GM21619 (cell line): ENCODE data around the gene CCDC150.
"Not testable (repeated sequence)": the region's sequence is repeated elsewhere in the genome, so short reads cannot be mapped to it uniquely, and the experiment has no call there.

ENCODE experiments used
- ATAC-seq: cut with Tn5 transposase; IDR thresholded peaks from one replicate; pipeline ENCODE4 v1.9.1; 2021; ENCODE audit not compliant: unreplicated experiment

The CCDC150 gene

GRCh38 chr2:196703695-196704094, 64.2 kb downstream of the CCDC150 start:
- ATAC-seq: no peak

GRCh38 chr2:196710056-196710455, 70.5 kb downstream of the CCDC150 start:
- not testable (repeated sequence) for ATAC-seq

DNA sequence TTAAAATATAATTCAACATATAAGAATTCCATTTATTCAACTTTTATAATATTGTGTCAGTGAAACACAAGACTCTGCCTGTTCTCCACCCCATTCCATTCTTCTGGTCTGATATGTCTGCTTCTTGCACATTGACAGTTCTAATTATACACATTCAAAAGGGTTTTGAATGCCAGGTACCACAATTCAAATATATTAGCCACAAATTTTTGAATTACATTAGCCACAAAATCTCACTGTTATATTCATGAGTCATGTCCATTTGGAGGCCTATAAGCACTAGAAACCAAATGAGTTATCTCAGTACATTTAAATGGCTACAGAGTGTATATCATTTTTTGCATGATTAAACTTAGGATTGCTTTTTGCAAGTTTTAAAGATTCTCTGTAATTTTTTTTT, 72.1 kb downstream of the CCDC150 start:
- no peak for ATAC-seq

DNA sequence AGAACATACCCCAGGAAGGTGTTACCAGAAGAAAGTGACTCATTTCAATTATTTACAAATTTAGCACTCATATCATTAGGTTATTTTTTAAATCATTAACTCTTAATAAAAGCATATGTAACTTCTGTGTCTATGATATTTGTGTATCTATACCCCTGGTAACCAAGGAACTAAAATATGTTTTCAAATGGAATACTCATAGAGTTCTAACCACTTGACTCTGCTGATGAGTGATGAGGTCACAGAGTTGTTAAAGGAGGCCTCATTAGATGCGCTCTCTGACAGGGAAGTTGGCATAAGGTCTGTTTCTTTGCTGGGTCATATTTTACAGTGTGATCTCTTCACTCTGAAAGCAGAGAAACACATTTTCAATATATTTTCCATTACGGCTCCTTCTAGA, 73.4 kb downstream of the CCDC150 start:
- ATAC-seq: no peak

DNA sequence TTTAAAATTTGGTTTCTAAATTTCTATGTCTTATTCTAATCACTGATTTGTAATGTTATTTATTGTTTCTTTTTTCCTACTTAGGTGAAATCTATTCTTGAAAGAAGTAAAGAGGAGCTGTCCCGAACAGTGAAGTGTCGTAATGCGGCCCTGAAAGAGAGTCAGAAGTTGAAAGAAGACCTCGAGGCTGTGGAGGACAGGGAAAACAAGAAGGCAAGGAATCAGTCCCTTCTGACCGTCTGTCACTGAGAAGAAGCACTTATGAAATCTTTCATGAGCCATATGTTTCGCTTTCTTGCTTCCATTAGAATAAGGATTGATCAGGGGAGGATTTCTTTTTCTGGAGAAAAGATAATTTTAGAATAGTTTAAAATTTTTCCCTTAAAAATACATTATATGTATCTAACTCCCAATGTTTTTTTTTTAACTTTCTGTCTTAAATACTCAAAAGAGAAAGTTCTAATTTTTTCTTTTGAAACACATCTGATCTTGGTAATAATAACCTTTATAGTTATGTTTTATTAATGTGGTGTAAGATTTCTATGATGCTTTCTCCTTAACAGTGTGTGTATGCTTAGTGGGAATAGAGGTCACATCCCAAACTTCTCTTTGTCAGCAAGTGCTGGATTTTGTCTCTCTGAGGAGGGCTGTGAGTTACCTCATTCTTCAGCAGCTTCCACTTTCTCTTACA, 79.0 kb downstream of the CCDC150 start:
- no peak for ATAC-seq

GRCh38 chr2:196719110-196719872, 79.8 kb downstream of the CCDC150 start:
- ATAC-seq: peak; percentile 83

DNA sequence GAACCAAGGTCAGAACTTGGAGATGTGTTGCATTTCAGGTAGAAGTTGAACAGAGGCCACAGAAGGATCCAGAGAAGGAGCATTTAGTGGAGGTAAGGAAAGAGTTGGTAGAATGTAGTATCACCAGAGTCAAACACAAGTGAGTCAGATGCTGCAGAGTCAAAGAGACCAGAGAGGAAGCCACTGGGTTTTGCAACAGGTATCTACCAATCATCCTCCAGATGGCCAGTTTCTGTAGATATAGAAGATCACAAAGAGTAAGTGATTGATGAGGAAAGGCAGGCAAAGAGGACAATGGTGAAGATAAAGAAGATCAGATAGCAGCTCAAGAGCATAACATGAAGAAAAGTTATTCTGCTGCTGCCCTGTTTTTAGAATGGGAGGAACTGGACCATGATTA, 84.1 kb downstream of the CCDC150 start:
- ATAC-seq: no peak

GRCh38 chr2:196725218-196725617, 85.7 kb downstream of the CCDC150 start:
- no peak for ATAC-seq

DNA sequence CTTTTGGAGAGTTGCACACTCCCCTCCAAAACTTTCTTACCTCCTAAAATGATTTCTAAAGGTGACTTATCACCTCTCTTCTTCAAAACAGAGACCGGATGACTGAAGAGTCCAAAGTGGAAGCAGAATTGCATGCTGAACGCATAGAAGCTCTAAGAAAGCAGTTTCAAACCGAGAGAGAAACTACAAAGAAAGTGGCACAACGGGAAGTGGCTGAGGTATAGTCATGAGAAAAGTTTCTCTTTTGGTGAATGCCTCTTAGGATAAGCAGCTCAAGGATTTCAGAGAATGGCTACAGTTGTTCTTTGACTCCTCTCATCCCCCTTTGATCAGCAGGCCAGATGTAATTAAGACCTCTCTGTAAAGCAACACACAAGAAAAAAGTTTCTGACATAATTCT, 86.4 kb downstream of the CCDC150 start:
- ATAC-seq: no peak

GRCh38 chr2:196729418-196729817, 89.9 kb downstream of the CCDC150 start:
- ATAC-seq: no peak

DNA sequence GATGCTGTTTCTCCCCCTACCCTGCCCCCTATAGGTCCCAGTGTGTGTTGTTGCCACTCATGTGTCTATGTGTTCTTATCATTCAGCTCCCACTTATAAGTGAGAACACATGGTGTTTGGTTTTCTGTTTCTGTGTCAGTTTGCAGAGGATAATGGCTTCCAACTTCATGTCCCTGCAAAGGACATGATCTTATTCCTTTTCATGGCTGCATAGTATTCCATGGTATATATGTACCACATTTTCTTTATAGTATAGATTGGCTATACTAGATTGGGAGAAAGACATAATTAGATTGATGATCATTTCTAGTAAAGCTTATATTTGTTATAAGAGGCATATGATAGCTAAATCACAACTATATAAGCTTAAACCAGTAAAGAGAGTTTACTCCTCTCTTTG, 97.1 kb downstream of the CCDC150 start:
- ATAC-seq: not testable (repeated sequence)

DNA sequence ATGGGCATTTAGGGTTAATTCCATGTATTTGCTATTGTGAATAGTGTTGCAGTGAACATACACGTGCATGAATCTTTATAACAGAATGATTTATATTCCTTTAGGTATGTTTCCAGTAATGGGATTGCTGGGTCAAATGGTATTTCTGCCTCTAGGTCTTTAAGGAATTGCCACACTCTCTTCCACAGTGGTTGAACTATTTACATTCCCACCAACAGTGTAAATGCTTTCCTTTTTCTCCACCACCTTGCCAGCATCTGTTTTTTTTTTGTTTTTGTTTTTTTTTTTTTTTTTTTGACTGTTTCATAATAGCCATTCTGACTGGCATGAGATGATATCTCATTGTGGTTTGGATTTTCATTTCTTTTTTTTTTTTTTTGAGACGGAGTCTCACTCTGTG, 97.5 kb downstream of the CCDC150 start:
- ATAC-seq: no peak

DNA sequence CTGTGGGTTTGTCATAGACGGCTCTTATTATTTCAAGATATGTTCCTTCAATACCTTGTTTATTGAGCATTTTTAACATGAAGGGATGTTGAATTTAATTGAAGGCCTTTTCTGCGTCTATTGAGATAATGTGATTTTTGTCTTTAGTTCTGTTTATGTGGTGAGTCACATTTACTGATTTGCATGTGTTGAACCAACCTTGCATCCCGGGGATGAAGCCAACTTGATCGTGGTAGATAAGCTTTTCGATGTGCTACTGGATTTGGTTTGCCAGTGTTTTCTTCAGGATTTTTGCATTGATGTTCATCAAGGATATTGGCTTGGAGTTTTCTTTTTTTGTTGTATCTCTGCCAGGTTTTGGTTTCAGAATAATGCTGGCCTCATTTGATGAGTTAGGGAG, 99.5 kb downstream of the CCDC150 start:
- ATAC-seq: no peak

GRCh38 chr2:196742216-196742615, 102.7 kb downstream of the CCDC150 start:
- ATAC-seq: no peak

DNA sequence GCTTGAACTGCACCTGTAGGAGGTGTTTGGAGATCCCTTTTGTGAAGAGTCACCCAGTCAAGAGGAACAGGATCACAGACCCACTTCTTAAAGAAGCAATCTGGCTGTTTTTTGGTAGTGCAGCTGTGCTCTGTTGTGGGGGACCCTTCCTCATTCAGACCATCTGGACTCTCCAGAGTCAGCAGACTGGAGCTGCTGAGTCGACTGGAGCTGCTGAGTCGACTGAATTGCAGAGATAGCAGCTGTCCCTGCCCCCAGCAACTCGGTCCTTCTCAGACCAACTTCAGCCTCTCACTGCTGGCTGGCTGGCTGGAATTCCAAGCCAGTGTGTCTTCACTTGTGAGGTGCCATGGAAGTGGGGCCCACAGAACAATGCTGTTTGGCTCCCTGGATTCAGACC, 103.2 kb downstream of the CCDC150 start:
- no peak for ATAC-seq

- ATAC-seq: no peak
Measured at GRCh38 chr2:196743165-196743564, 103.7 kb downstream of the CCDC150 start.

GRCh38 chr2:196745711-196746110, 106.2 kb downstream of the CCDC150 start:
- no peak for ATAC-seq

DNA sequence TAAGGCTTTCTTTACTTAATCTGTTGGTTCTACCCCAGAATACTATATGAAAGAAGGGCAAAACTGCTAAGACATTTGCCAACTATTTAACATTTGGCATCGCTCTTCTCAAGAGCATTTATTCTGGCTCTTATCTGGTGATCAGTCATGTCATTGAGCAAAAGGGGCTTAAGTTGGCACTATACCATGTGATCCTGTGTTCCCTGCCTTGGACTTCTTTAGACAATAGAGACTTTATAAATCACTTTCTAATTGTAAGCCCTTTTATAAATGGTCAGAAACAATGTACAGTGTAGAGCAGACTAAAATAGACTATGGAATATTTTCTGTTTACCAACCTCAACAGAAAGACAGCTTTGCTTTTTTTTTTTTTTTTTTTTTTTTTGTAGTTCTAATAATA, 107.9 kb downstream of the CCDC150 start:
- ATAC-seq: no peak

DNA sequence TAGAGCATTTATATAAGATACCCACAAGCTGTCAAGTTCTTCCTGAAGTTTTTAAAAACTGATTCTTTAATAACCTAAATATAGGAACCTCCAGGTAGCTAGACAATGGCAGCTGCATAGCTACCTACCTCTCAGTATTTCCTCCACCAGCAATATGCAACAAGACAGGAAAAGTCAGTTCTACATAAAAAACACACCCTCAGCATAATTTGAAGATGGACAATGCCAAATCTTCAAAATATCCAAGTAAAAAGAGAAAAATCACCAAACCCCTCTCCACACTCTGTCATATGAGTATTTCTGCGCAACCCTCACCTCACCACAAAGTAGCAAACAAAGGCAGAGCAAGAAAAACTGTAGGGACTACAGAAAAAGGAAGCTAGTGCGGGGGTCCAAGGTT, 108.6 kb downstream of the CCDC150 start:
- ATAC-seq: no peak

DNA sequence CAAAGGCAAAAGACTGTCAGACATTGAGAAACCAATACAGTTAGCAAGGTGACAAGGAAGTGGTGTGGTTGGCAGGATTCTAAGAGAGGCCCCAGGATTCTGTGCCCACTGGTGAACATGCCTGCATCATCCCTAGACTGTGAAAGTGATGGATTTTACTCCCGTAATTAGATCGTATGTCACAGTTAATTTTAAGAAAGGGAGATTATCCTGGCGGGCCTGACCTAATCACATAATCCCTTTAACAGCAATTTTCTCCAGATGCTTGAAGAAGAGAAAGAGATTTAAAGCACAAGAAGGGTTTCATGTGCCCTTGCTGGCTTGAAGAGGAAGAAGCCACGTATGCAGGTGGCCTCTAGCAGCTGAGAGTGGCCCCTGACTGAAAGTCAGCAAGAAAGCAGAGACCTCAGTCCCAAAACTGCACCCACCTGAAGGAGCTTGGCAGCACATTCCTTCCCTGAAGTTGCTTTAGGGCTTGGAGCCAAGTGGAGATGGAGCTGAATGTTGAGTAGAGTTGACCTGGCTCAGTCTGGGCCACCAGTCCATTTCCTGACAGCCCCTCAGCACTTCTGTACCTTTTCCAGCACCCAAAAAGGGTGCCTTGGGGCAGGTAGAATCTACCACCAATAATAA, 110.9 kb downstream of the CCDC150 start:
- no peak for ATAC-seq

GRCh38 chr2:196750977-196751631, 111.6 kb downstream of the CCDC150 start:
- peak; percentile 92 for ATAC-seq
